PC-3 (cell line): ENCODE measurements around the gene ADARB2. TPM values are rescaled to one million over a fixed set of nuclear protein-coding genes. Genes with fewer than 3 reads are reported as not detected.

Experiments used
- ATAC-seq: fragments of 200-7000 bp; cut with Tn5 transposase; 2 replicates; pipeline ENCODE4 v1.9.1; 2020; ENCODE audit warnings: mild to moderate bottlenecking, moderate library complexity
- BruUV-seq: library from RNA; stranded (reverse); fragments of 400-500 nt; replicated peaks from 2 replicates; lab custom pipeline; 2021; lab: Mats Ljungman, UMichigan
- CTCF ChIA-PET: fragments of 300-600 bp; sonication (Branson Sonifier 250); formaldehyde crosslinking; loops from one replicate; lab custom pipeline; 2022; ENCODE audit warnings: antibody characterized with exemption; lab: Charles Lee
- POLR2A ChIA-PET: fragments of 300-600 bp; sonication (Branson Sonifier 250); formaldehyde crosslinking; loops from one replicate; lab custom pipeline; 2022; ENCODE audit warnings: antibody characterized with exemption; ENCODE audit not compliant: unreplicated experiment; lab: Charles Lee
- DNase-seq: peaks from one replicate; pipeline ENCODE4 v3.0.0-alpha.2; 2015
- H2AFZ ChIP-seq: fragments of 300-600 bp; sonication (generic); 2 replicates; pipeline ENCODE4 v1.6.0; 2016; ENCODE audit warnings: antibody characterized with exemption, low read length
- H3F3A ChIP-seq: fragments of 300-600 bp; sonication (generic); one replicate; pipeline ENCODE4 v1.6.0; 2017; ENCODE audit warnings: antibody characterized with exemption, low read length, control low read depth, mild to moderate bottlenecking; ENCODE audit not compliant: unreplicated experiment
- H3K27ac ChIP-seq: fragments of 300-600 bp; sonication (generic); 2 replicates; pipeline ENCODE4 v1.5.1; 2016; ENCODE audit warnings: mild to moderate bottlenecking, low read length
- H3K27me3 ChIP-seq: fragments of 300-600 bp; sonication (generic); 2 replicates; pipeline ENCODE4 v1.6.1; 2016; ENCODE audit warnings: low read length, mixed read lengths
- H3K36me3 ChIP-seq: fragments of 300-600 bp; sonication (generic); 2 replicates; pipeline ENCODE4 v1.6.1; 2016; ENCODE audit warnings: low read depth, mixed run types, low read length, mixed read lengths
- H3K4me1 ChIP-seq: fragments of 300-600 bp; sonication (generic); 2 replicates; pipeline ENCODE4 v1.5.1; 2016; ENCODE audit warnings: low read length; ENCODE audit not compliant: insufficient read depth
- H3K4me2 ChIP-seq: fragments of 300-600 bp; sonication (generic); 2 replicates; pipeline ENCODE4 v1.6.0; 2016; ENCODE audit warnings: low read length
- H3K4me3 ChIP-seq: fragments of 300-600 bp; sonication (generic); 2 replicates; pipeline ENCODE4 v1.5.1; 2016; ENCODE audit warnings: mild to moderate bottlenecking, low read length, mixed read lengths
- H3K79me2 ChIP-seq: fragments of 300-600 bp; sonication (generic); 2 replicates; pipeline ENCODE4 v1.6.1; 2017; ENCODE audit warnings: low read length, mixed read lengths
- H3K9ac ChIP-seq: fragments of 300-600 bp; sonication (generic); 2 replicates; pipeline ENCODE4 v1.6.0; 2016; ENCODE audit warnings: mild to moderate bottlenecking, low read length
- H3K9me2 ChIP-seq: fragments of 300-600 bp; sonication (generic); replicated peaks from 2 replicates; pipeline ENCODE4 v1.6.1; 2016; ENCODE audit warnings: mixed run types, low read length, mixed read lengths
- H3K9me3 ChIP-seq: fragments of 300-600 bp; sonication (generic); 2 replicates; pipeline ENCODE4 v1.6.1; 2016; ENCODE audit warnings: low read length, mixed read lengths
- H4K20me1 ChIP-seq: fragments of 300-600 bp; sonication (generic); 2 replicates; pipeline ENCODE4 v1.6.1; 2016; ENCODE audit warnings: low read length, mixed read lengths
- EZH2 ChIP-seq: fragments of 300-600 bp; sonication (generic); IDR thresholded peaks from one replicate; pipeline ENCODE4 v1.6.1; 2017; ENCODE audit warnings: antibody characterized with exemption, mild to moderate bottlenecking, low read length; ENCODE audit not compliant: unreplicated experiment
- EZH2phosphoT487 ChIP-seq: fragments of 300-600 bp; sonication (generic); IDR thresholded peaks from 2 replicates; pipeline ENCODE4 v1.6.1; 2018; ENCODE audit warnings: mild to moderate bottlenecking, antibody characterized with exemption, low read length, borderline replicate concordance
- intact Hi-C: fragments of 100-400 bp; cut with micrococcal nuclease; formaldehyde crosslinking; loops from 2 replicates; pipeline ENCODE4 v1.9.0; 2023
- total RNA-seq: library from RNA; depleted of rRNA; stranded (reverse); fragments of >200 nt; gene quantifications from 2 replicates; pipeline ENCODE4 v1.2.3, GENCODE V29; 2014
- TF ChIP-seq, protein P1 (sequence below): fragments of 300-600 bp; sonication (generic); conservative IDR thresholded peaks from 2 replicates; pipeline ENCODE4 v1.5.1; 2017; ENCODE audit warnings: antibody characterized with exemption, low read depth, mild to moderate bottlenecking, low read length

ADARB2 gene
- total RNA-seq, 1 experiment from 2014 or later = not detected

DNA sequence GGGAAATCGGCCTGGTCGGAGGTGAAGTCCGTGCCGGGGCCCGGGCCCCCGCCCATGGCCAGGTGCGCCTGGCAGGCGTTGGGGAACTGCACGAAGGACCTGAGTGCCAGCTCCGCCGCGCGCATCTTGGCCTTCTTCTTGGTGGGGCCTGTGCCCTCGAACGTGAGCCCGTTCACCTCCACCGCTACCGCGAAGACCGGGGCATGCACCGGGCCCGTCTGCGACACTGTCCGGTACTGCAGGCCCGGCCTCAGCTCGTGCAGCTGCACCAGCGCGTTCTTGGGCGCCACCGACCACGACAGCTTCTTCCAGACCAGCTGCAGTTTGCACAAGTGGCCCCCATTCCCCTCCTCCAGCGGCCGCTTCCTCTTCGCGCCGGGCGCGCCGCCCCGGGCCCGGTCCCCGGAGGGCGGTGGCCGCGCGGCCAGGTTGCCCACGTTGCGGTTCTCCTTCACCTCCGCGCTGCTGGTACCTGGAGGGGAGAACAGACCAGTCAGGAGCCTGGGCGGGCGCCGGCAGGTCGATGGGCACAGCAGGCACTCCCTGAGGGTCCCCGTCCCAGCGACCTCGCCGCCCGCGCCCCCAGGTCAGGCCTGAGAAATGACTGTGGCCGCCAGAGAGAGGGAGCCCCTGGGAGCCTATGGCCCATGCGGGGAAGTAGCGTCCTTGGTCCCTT lies 373.7 kb downstream of the ADARB2 start:
- no peaks in the 10 kb centered on the region for H3K9me2 ChIP-seq
- no peak overlapping the region for H3K4me2 ChIP-seq
- intact Hi-C loops = no loop called here
- H3K27ac ChIP-seq = no peak overlapping the region
- no TSS peak for BruUV-seq
- H3K4me1 ChIP-seq = no peaks in the 10 kb centered on the region
- ChIA-PET CTCF (no interaction called here), POLR2A (no interaction called here)
- no peaks in the 10 kb centered on the region for H3K27me3 ChIP-seq
- H4K20me1 ChIP-seq = no peaks in the 10 kb centered on the region
- H3K9me3 ChIP-seq = no peaks in the 10 kb centered on the region
- H3F3A ChIP-seq = no peaks in the 10 kb centered on the region
- ATAC-seq (no peak), DNase-seq (no peak)
- no peak overlapping the region for H2AFZ ChIP-seq
- H3K9ac ChIP-seq = no peak overlapping the region
- no peaks in the 10 kb centered on the region for H3K79me2 ChIP-seq
- TF ChIP-seq EZH2 (no peak), EZH2phosphoT487 (no peak)
- TF ChIP-seq, protein P1, sequence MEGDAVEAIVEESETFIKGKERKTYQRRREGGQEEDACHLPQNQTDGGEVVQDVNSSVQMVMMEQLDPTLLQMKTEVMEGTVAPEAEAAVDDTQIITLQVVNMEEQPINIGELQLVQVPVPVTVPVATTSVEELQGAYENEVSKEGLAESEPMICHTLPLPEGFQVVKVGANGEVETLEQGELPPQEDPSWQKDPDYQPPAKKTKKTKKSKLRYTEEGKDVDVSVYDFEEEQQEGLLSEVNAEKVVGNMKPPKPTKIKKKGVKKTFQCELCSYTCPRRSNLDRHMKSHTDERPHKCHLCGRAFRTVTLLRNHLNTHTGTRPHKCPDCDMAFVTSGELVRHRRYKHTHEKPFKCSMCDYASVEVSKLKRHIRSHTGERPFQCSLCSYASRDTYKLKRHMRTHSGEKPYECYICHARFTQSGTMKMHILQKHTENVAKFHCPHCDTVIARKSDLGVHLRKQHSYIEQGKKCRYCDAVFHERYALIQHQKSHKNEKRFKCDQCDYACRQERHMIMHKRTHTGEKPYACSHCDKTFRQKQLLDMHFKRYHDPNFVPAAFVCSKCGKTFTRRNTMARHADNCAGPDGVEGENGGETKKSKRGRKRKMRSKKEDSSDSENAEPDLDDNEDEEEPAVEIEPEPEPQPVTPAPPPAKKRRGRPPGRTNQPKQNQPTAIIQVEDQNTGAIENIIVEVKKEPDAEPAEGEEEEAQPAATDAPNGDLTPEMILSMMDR = no peak
- no peaks in the 10 kb centered on the region for H3K36me3 ChIP-seq
- no peak overlapping the region for H3K4me3 ChIP-seq

DNA sequence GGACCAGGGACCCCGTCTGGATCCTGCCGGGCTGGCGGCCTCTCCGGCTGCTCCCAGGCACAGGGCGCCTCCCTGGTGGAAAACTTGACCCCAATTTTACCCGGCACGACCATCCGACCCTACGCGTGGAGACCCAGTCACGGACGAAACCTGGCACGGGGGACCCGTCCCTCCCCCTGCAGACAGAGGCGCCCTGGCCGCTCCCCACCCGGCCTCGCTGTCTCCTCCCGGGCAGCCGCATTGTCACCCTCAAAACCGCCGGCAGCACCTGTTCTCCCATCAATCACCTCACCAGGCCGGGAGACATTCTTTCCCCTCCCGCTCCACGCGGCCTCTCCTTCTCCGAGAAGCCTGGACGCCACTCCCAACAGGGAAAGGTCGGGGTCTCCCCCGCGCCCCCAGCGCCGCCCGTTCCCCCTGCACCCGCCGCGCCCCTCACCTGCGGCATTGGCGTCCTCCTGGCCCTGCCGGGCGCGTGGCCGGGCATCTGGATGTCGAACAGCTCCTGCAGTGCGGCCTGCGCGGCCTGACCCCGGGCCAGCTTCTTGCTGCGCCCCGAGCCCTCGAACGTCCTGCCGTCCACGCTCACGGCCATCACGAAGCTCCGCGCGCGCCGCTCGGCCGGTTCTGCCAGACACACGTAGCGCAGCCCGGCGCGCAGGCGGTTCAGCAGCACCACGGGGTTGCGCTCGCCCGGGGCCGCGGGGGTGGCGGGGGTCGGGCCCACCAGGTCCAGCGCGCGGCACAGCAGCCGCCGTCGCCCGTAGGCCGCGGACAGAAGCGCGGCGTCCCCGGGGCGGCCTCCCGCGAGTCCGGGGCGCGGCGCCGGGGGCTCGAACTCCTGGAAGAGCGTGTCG lies 374.5 kb downstream of the ADARB2 start:
- no peaks in the 10 kb centered on the region for H3K9me2 ChIP-seq
- no peaks in the 10 kb centered on the region for H3K9me3 ChIP-seq
- H4K20me1 ChIP-seq = no peaks in the 10 kb centered on the region
- no peak for ATAC-seq
- no peaks in the 10 kb centered on the region for H3K27me3 ChIP-seq
- DNase-seq = no peak
- POLR2A ChIA-PET = no interaction called here
- no peaks in the 10 kb centered on the region for H3K79me2 ChIP-seq
- H3F3A ChIP-seq = no peaks in the 10 kb centered on the region
- BruUV-seq = no TSS peak
- H3K4me3 ChIP-seq = no peak overlapping the region
- no peak overlapping the region for H3K27ac ChIP-seq
- no peaks in the 10 kb centered on the region for H3K4me1 ChIP-seq
- intact Hi-C loops = no loop called here
- TF ChIP-seq EZH2phosphoT487 (no peak), EZH2 (no peak)
- TF ChIP-seq, protein P1 = no peak
- no peak overlapping the region for H3K4me2 ChIP-seq
- no peaks in the 10 kb centered on the region for H3K36me3 ChIP-seq
- H2AFZ ChIP-seq = no peak overlapping the region
- CTCF ChIA-PET = no interaction called here
- no peak overlapping the region for H3K9ac ChIP-seq
